Thyroid gland (tissue), 4 donors: ENCODE measurements around the gene SERPINB6. TPM values are rescaled to one million over a fixed set of nuclear protein-coding genes. Genes with fewer than 3 reads are reported as not detected.
"Not testable (repeated sequence)": the region's sequence is repeated elsewhere in the genome, so short reads cannot be mapped to it uniquely, and the experiment has no call there.

Experiments
- DNase-seq, 2 donors: peaks; one replicate each; pipeline ENCODE4 v3.0.0-alpha.2; 2019
- H3K27ac ChIP-seq, 3 donors: fragments of 200-600 bp; sonication (generic); 1 replicate in 2 of 3; 2 replicates in 1 of 3; pipeline ENCODE4 v1.5.1; 2016 to 2019; ENCODE audit warnings: mild to moderate bottlenecking in 1 of 3, moderate library complexity in 1 of 3
- H3K27me3 ChIP-seq: fragments of 200-600 bp; sonication (generic); one replicate; pipeline ENCODE4 v1.5.1; 2019
- H3K36me3 ChIP-seq, 2 donors: fragments of 200-600 bp; sonication (generic); one replicate each; pipeline ENCODE4 v1.5.1; 2016 to 2019
- H3K4me1 ChIP-seq, 2 donors: fragments of 200-600 bp; sonication (generic); one replicate each; pipeline ENCODE4 v1.5.1; 2017 to 2019
- H3K4me3 ChIP-seq, 3 donors: fragments of 200-600 bp; sonication (generic); replicated peaks in 1 of 3; 1 replicate in 2 of 3; 2 replicates in 1 of 3; pipeline ENCODE4 v1.5.1; 2016; ENCODE audit warnings: mild to moderate bottlenecking in 1 of 3
- H3K9me3 ChIP-seq: fragments of 200-600 bp; sonication (generic); one replicate; pipeline ENCODE4 v1.5.1; 2017
- CTCF ChIP-seq, 6 experiments: fragments of 200-600 bp in 3 of 6; fragments of 450-650 bp in 3 of 6; sonication (generic) in 3 of 6; IDR thresholded peaks; one replicate each; pipeline ENCODE4 v1.5.1; 2016 to 2019; ENCODE audit warnings: antibody characterized with exemption in 6 of 6, mild to moderate bottlenecking in 2 of 6, inconsistent platforms in 1 of 6, moderate library complexity in 1 of 6
- POLR2A ChIP-seq, 2 donors: fragments of 450-650 bp; IDR thresholded peaks; one replicate each; pipeline ENCODE4 v1.6.1; 2017; ENCODE audit warnings: antibody characterized with exemption in 2 of 2, mild to moderate bottlenecking in 2 of 2, moderate library complexity in 1 of 2
- WGBS, 2 donors: methylation state at CpG; one replicate each; pipeline ENCODE4 v1.1.5; 2017; 5-methylcytosine and 5-hydroxymethylcytosine counted together
- intact Hi-C: fragments of 100-400 bp; cut with DNase I; formaldehyde crosslinking; loops from one replicate; pipeline ENCODE4 v1.15.1; 2023
- total RNA-seq, 4 donors: library from RNA; depleted of rRNA; stranded (reverse); fragments of >200 nt; gene quantifications; one replicate each; pipeline ENCODE4 v1.2.3, GENCODE V29; 2016

Gene SERPINB6
- total RNA-seq, 4 donors from 2014 or later, result 151 to 210 (median 171) TPM

- intact Hi-C loops, result no loop called here
- TF ChIP-seq CTCF (IDR thresholded peaks at IDR 0.05) (no peak), POLR2A (IDR thresholded peaks at IDR 0.05) (no peak)
- Histone ChIP-seq H3K27me3 (no peaks in the 10 kb centered on the region), H3K27ac (no peak overlapping the region), H3K9me3 (no peaks in the 10 kb centered on the region), H3K4me1 (peaks cover under 1 to 4% of the 10 kb centered on the region in 2 donors), H3K4me3 (no peak overlapping the region), H3K36me3 (peaks cover 15 to 18% of the 10 kb centered on the region in 2 donors)
- no peak for DNase-seq
- 95 to 100% methylated on average over 7 of the region's 7 CpGs for WGBS, 2 donors
Observed at GRCh38 chr6:2947445-2947844, 23.9 kb downstream of the SERPINB6 start.

- DNase-seq, result no peak
- H3K4me1 ChIP-seq, result no peaks in the 10 kb centered on the region
- H3K9me3 ChIP-seq, result no peaks in the 10 kb centered on the region
- H3K36me3 ChIP-seq, result peaks cover 15 to 18% of the 10 kb centered on the region in 2 donors
- H3K27ac ChIP-seq, result no peak overlapping the region
- WGBS, 2 donors, result 95% methylated on average over 8 of the region's 8 CpGs
- H3K4me3 ChIP-seq, result no peak overlapping the region
- intact Hi-C loops, result no loop called here
- no peaks in the 10 kb centered on the region for H3K27me3 ChIP-seq
- no peak for TF ChIP-seq POLR2A (IDR thresholded peaks at IDR 0.05)
- TF ChIP-seq CTCF (IDR thresholded peaks at IDR 0.05), result no peak
Observed at GRCh38 chr6:2945153-2945452, 26.3 kb downstream of the SERPINB6 start.

- intact Hi-C loops, result no loop called here
- no peak for DNase-seq
- H3K4me3 ChIP-seq, result no peak overlapping the region
- H3K27me3 ChIP-seq, result no peaks in the 10 kb centered on the region
- no peak for TF ChIP-seq CTCF (IDR thresholded peaks at IDR 0.05)
- no peak for TF ChIP-seq POLR2A (IDR thresholded peaks at IDR 0.05)
- peaks cover 15 to 18% of the 10 kb centered on the region in 2 donors for H3K36me3 ChIP-seq
- H3K9me3 ChIP-seq, result no peaks in the 10 kb centered on the region
- peaks cover 0 to 2% of the 10 kb centered on the region in 2 donors for H3K4me1 ChIP-seq
- H3K27ac ChIP-seq, result no peak overlapping the region
- 86 to 90% methylated on average over 7 of the region's 7 CpGs for WGBS, 2 donors
Observed at GRCh38 chr6:2944405-2945152, 26.8 kb downstream of the SERPINB6 start.

- no peaks in the 10 kb centered on the region for H3K27me3 ChIP-seq
- no peak for DNase-seq
- H3K36me3 ChIP-seq, result peaks cover 13 to 15% of the 10 kb centered on the region in 2 donors
- WGBS, 2 donors, result 78 to 93% methylated on average over 5 of the region's 5 CpGs
- peaks cover 0 to 6% of the 10 kb centered on the region in 2 donors for H3K4me1 ChIP-seq
- H3K27ac ChIP-seq, result peak overlapping the region in 1 of 3 donors; percentile 36
- H3K4me3 ChIP-seq, result no peak overlapping the region
- TF ChIP-seq CTCF (IDR thresholded peaks at IDR 0.05), result no peak
- no peak for TF ChIP-seq POLR2A (IDR thresholded peaks at IDR 0.05)
- no peaks in the 10 kb centered on the region for H3K9me3 ChIP-seq
- intact Hi-C loops, result no loop called here
Observed at GRCh38 chr6:2943564-2943955, 27.8 kb downstream of the SERPINB6 start.

- Histone ChIP-seq H3K4me3 (no peak overlapping the region), H3K4me1 (peaks cover 0 to 6% of the 10 kb centered on the region in 2 donors), H3K27me3 (no peaks in the 10 kb centered on the region), H3K9me3 (no peaks in the 10 kb centered on the region), H3K27ac (peak overlapping the region in 1 of 3 donors; percentile 36), H3K36me3 (peaks cover 8 to 10% of the 10 kb centered on the region in 2 donors)
- WGBS, 2 donors, result 65 to 74% methylated on average over 12 of the region's 12 CpGs
- intact Hi-C loops, result no loop called here
- DNase-seq, result no peak
- TF ChIP-seq POLR2A (IDR thresholded peaks at IDR 0.05), result no peak
- TF ChIP-seq CTCF (IDR thresholded peaks at IDR 0.05), result no peak
Observed at GRCh38 chr6:2942914-2943563, 28.3 kb downstream of the SERPINB6 start.

- H3K4me1 ChIP-seq, DNase-seq, H3K9me3 ChIP-seq, H3K27ac ChIP-seq, H3K27me3 ChIP-seq, H3K4me3 ChIP-seq, intact Hi-C loops, H3K36me3 ChIP-seq: not testable (repeated sequence)
- WGBS, 2 donors, result 96 to 98% methylated on average over 21 of the region's 21 CpGs
Observed at GRCh38 chr6:2942116-2942515, 29.3 kb downstream of the SERPINB6 start.
